Duodenal mucosa (tissue), 2 donors: Measurements from ENCODE around the gene TAL1.
A peak's percentile ranks its signal among the peaks of the same experiment; 100 is the strongest.

Experiments
- H3K27ac ChIP-seq: one replicate; pipeline ENCODE4 v1.7.0; 2013; ENCODE audit warnings: low read depth, low read length
- H3K27me3 ChIP-seq, 2 donors: one replicate each; pipeline ENCODE4 v1.7.0; 2013; ENCODE audit warnings: low read length in 2 of 2, control low read depth in 1 of 2; ENCODE audit not compliant: insufficient read depth in 2 of 2, control insufficient read depth in 1 of 2
- H3K36me3 ChIP-seq, 2 donors: one replicate each; pipeline ENCODE4 v1.7.0; 2013; ENCODE audit warnings: low read length in 2 of 2, control low read depth in 1 of 2; ENCODE audit not compliant: insufficient read depth in 2 of 2, control insufficient read depth in 1 of 2
- H3K4me1 ChIP-seq, 2 donors: one replicate each; pipeline ENCODE4 v1.7.0; 2013; ENCODE audit warnings: low read length in 2 of 2, control low read depth in 1 of 2; ENCODE audit not compliant: insufficient read depth in 2 of 2, control insufficient read depth in 1 of 2
- H3K4me3 ChIP-seq, 2 donors: one replicate each; pipeline ENCODE4 v1.7.0; 2013; ENCODE audit warnings: low read length in 2 of 2, low read depth in 1 of 2
- H3K9ac ChIP-seq, 2 donors: one replicate each; pipeline ENCODE4 v1.7.0; 2013; ENCODE audit warnings: low read length in 2 of 2, low read depth in 1 of 2
- H3K9me3 ChIP-seq, 2 donors: one replicate each; pipeline ENCODE4 v1.7.0; 2013; ENCODE audit warnings: low read length in 2 of 2, control low read depth in 1 of 2; ENCODE audit not compliant: control insufficient read depth in 1 of 2

TAL1 gene

DNA sequence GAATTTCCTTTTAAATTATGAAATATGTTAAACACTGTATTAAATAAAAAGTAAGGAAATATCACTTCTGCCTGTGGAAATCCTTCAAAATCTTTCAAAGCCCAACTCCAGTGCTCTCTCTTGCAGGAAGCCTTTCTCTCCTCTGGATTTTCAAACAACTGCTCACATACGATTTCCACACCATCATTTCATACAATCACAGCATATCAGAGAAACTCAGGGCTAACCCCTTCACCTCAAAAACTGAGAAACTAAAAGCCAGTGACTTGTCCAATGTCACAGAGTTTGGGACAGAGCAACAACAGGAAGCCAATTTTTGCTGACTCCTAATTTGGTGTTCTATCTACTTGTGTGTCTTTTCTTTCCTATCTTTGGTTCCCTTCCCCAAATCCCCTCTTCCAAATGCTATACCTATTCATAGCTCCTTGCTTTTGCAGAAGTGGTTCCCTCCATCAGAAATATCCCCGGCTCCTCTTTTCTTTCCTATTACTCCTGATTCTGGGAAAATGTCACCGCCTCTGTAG is 12.4 kb upstream of the TAL1 start:
- no peak overlapping the region for H3K27ac ChIP-seq
- H3K9me3 ChIP-seq: no peaks in the 10 kb centered on the region
- H3K36me3 ChIP-seq: no peaks in the 10 kb centered on the region
- peaks cover 0 to 4% of the 10 kb centered on the region in 2 donors for H3K4me1 ChIP-seq
- H3K4me3 ChIP-seq: no peak overlapping the region
- H3K27me3 ChIP-seq: peaks cover 0 to 7% of the 10 kb centered on the region in 2 donors
- H3K9ac ChIP-seq: no peak overlapping the region

GRCh38 chr1:47243910-47244309 is 11.9 kb upstream of the TAL1 start:
- no peaks in the 10 kb centered on the region for H3K36me3 ChIP-seq
- H3K9me3 ChIP-seq: no peaks in the 10 kb centered on the region
- H3K4me1 ChIP-seq: peaks cover 0 to 4% of the 10 kb centered on the region in 2 donors
- H3K4me3 ChIP-seq: no peak overlapping the region
- no peak overlapping the region for H3K27ac ChIP-seq
- no peak overlapping the region for H3K9ac ChIP-seq
- peaks cover 0 to 12% of the 10 kb centered on the region in 2 donors for H3K27me3 ChIP-seq

GRCh38 chr1:47241114-47242113 is 9.4 kb upstream of the TAL1 start:
- Histone ChIP-seq H3K27ac (no peak overlapping the region), H3K27me3 (peaks cover 0 to 12% of the 10 kb centered on the region in 2 donors), H3K4me1 (no peaks in the 10 kb centered on the region), H3K36me3 (no peaks in the 10 kb centered on the region), H3K9me3 (no peaks in the 10 kb centered on the region), H3K4me3 (no peak overlapping the region), H3K9ac (no peak overlapping the region)

GRCh38 chr1:47238935-47239592 is 7.0 kb upstream of the TAL1 start:
- Histone ChIP-seq H3K4me1 (no peaks in the 10 kb centered on the region), H3K27me3 (peaks cover 4 to 20% of the 10 kb centered on the region in 2 donors), H3K9ac (no peak overlapping the region), H3K9me3 (no peaks in the 10 kb centered on the region), H3K27ac (no peak overlapping the region), H3K4me3 (no peak overlapping the region), H3K36me3 (no peaks in the 10 kb centered on the region)

- Histone ChIP-seq H3K27me3 (peaks cover 33 to 43% of the 10 kb centered on the region in 2 donors), H3K4me3 (no peak overlapping the region), H3K9me3 (no peaks in the 10 kb centered on the region), H3K27ac (no peak overlapping the region), H3K4me1 (peaks cover 5 to 7% of the 10 kb centered on the region in 2 donors), H3K9ac (no peak overlapping the region), H3K36me3 (no peaks in the 10 kb centered on the region)
These were observed 3.8 kb upstream of the TAL1 start for GRCh38 chr1:47235806-47236205.

DNA sequence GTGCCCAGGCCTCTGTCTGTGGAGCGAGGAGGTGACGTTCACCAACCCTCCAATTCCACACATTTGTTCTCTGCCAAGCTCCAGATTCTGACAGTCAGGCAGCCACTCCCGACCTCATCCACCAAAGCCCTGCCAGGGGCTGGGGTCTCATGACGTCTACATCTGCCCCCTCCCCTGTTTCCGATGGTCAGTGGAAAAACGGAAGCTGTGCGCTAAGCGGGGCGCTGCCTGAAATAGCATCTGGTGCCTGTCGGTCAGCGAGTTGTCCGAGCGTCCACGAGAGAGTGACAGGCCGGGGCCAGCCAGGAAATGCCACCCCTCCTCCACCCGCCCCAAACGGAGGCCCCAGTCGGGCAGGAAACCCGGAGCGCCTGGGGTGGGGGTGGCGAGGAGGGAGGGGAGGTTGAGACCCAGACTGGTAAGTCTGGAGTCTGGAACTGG is 3.2 kb upstream of the TAL1 start:
- no peak overlapping the region for H3K27ac ChIP-seq

GRCh38 chr1:47233186-47233585 is 1.2 kb upstream of the TAL1 start:
- Histone ChIP-seq H3K4me1 (peaks cover 5 to 7% of the 10 kb centered on the region in 2 donors), H3K27me3 (peaks cover 59 to 64% of the 10 kb centered on the region in 2 donors), H3K9ac (no peak overlapping the region), H3K4me3 (no peak overlapping the region), H3K27ac (no peak overlapping the region), H3K36me3 (no peaks in the 10 kb centered on the region), H3K9me3 (no peaks in the 10 kb centered on the region)

More for the DNA sequence above, 3.2 kb upstream of the TAL1 start:
- Histone ChIP-seq H3K9ac (no peak overlapping the region), H3K4me3 (no peak overlapping the region), H3K27me3 (peaks cover 38 to 49% of the 10 kb centered on the region in 2 donors), H3K4me1 (peaks cover 5 to 7% of the 10 kb centered on the region in 2 donors), H3K36me3 (no peaks in the 10 kb centered on the region), H3K9me3 (no peaks in the 10 kb centered on the region)

GRCh38 chr1:47231301-47232186 is 481 bp downstream of the TAL1 start:
- Histone ChIP-seq H3K27ac (peak overlapping the region; percentile 8), H3K36me3 (no peaks in the 10 kb centered on the region), H3K4me1 (peaks cover 7% of the 10 kb centered on the region in 2 donors), H3K27me3 (peaks cover 73 to 80% of the 10 kb centered on the region in 2 donors), H3K9me3 (no peaks in the 10 kb centered on the region), H3K4me3 (peak overlapping the region; percentile 47 to 55), H3K9ac (no peak overlapping the region)

- H3K4me3 ChIP-seq: peak overlapping the region in 1 of 2 donors; percentile 36
- H3K9ac ChIP-seq: no peak overlapping the region
- H3K4me1 ChIP-seq: peaks cover 7 to 14% of the 10 kb centered on the region in 2 donors
- H3K36me3 ChIP-seq: no peaks in the 10 kb centered on the region
- H3K27ac ChIP-seq: no peak overlapping the region
- H3K9me3 ChIP-seq: no peaks in the 10 kb centered on the region
- H3K27me3 ChIP-seq: peaks cover 81 to 88% of the 10 kb centered on the region in 2 donors
These were observed 1.2 kb downstream of the TAL1 start for GRCh38 chr1:47230692-47231300.
